GM18951 (cell line): ENCODE data around the gene TMEM175.
"Not testable (repeated sequence)": the region's sequence is repeated elsewhere in the genome, so short reads cannot be mapped to it uniquely, and the experiment has no call there.

Source experiments
- POLR2A ChIP-seq: IDR thresholded peaks from 4 replicates; pipeline ENCODE4 v1.6.1; 2011; ENCODE audit warnings: mild to moderate bottlenecking; ENCODE audit not compliant: insufficient read length, insufficient read depth; ENCODE audit errors: extremely low read depth
- in situ Hi-C: fragments of 300-500 bp; cut with MboI; formaldehyde crosslinking; loops from one replicate; pipeline ENCODE4 v1.12.0; 2022; ENCODE audit warnings: low sequenced_read_pairs, mixed read lengths, inconsistent platforms; ENCODE audit not compliant: unreplicated experiment

TMEM175 gene

DNA sequence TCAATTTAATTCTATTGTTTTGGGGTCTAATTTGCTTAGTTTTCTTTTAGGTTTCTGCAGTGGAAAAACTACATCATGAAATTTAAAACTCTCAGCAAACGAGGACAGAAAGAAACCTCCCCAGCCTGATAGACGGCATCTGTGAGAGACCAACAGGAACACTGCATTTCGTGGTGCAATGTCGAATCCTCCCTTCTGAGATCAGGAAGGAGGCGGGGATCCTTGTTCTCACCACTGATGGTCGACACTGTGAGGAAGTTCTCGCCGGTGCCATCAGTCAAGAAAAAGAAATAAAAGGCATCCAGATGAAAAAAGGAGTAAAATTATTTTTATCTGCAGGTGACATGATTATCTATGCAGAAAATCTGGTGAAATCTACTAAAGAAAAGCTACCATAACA is 16.7 kb upstream of the TMEM175 start:
- no peak for TF ChIP-seq POLR2A
- in situ Hi-C loops: no loop called here

DNA sequence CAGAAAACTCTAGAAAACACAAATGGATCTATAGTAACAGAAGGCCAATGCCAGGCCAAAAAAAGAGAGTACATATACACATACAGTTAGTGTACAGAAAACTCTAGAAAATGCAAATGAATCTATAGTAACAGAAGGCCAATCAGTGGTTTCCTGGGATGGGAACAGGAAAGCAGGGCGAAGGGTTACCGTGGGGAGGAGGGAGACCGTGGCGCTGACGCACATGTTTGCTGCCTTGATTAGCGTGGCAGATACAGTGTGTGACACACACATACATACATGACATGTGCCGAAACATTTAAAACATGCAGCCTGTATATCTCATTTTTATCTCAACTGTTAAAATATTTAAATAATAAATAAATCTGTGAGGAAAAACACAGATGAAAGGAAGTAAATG is 14.8 kb upstream of the TMEM175 start:
- TF ChIP-seq POLR2A: no peak
- in situ Hi-C loops: no loop called here

DNA sequence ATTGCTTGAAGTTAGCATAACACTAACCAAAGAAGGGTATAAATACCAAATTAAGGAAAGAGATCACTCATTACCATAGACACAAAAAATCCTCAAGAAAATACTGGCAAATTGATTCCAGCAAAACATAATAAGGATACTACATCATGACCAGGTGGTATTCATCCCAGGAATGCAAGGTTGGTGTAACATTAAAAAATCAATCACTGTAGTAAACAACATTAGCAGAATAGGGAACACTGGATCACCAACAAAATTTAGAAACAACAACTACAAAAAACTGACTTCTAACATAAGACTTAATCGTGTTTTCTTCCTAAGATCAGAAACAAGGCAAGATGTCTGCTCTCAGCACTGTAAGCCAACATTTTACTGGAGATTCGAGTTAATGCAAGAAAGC is 14.3 kb upstream of the TMEM175 start:
- in situ Hi-C loops: no loop called here
- TF ChIP-seq POLR2A: no peak

DNA sequence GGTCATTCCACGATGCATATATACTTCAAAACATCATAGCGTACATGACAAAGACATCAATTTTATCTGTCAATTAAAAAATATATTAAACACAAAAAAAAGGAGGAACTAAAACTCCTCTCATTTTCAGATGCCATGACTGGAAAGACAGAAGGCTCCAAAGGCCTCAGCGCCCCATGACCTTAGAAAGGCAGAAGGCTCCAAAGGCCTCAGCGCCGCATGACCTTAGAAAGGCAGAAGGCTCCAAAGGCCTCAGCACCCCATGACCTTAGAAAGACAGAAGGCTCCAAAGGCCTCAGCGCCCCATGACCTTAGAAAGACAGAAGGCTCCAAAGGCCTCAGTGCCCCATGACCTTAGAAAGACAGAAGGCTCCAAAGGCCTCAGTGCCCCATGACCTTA is 13.7 kb upstream of the TMEM175 start:
- in situ Hi-C loops: not testable (repeated sequence)

DNA sequence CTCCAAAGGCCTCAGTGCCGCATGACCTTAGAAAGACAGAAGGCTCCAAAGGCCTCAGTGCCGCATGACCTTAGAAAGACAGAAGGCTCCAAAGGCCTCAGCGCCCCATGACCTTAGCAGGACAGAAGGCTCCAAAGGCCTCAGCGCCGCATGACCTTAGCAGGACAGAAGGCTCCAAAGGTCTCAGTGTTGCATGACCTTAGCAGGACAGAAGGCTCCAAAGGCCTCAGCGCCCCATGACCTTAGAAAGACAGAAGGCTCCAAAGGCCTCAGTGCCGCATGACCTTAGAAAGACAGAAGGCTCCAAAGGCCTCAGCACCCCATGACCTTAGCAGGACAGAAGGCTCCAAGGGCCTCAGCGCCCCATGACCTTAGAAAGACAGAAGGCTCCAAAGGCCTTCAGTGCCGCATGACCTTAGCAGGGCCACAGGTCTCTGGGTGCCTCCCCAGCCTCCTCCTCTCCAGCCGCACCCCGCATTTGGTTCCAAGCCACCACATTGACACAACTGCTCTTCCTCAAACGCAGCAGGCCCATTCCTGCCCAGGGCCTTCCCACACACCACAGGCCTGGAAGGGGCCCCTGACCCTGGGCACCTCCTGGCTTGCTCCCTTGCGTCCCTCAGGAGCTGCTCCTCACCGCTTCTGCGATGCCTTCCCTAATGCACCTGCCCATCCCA is 13.1 kb upstream of the TMEM175 start:
- in situ Hi-C loops: not testable (repeated sequence)

DNA sequence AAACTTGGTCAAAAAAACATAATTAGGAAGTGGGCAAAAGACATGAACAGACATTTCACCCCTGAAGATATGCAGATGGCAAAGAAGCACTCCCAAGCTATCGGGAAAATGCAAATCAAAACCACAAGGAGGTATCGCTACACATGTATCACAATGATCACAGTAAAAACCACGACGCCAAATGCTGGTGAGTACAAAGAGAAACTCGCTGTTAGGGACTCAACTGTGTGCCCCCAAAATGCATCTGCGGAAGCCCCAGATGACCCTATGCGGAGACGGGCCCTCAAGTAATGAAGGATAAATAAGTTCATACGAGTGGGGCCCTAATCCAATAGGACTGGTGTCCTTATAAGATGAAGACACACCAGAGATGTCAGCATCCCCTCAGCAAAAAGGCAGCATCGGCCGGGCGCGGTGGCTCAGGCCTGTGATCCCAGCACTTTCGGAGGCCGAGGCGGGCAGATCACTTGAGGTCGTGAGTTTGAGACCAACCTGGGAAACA is 10.4 kb upstream of the TMEM175 start:
- in situ Hi-C loops: no loop called here
- TF ChIP-seq POLR2A: peak; percentile 18

DNA sequence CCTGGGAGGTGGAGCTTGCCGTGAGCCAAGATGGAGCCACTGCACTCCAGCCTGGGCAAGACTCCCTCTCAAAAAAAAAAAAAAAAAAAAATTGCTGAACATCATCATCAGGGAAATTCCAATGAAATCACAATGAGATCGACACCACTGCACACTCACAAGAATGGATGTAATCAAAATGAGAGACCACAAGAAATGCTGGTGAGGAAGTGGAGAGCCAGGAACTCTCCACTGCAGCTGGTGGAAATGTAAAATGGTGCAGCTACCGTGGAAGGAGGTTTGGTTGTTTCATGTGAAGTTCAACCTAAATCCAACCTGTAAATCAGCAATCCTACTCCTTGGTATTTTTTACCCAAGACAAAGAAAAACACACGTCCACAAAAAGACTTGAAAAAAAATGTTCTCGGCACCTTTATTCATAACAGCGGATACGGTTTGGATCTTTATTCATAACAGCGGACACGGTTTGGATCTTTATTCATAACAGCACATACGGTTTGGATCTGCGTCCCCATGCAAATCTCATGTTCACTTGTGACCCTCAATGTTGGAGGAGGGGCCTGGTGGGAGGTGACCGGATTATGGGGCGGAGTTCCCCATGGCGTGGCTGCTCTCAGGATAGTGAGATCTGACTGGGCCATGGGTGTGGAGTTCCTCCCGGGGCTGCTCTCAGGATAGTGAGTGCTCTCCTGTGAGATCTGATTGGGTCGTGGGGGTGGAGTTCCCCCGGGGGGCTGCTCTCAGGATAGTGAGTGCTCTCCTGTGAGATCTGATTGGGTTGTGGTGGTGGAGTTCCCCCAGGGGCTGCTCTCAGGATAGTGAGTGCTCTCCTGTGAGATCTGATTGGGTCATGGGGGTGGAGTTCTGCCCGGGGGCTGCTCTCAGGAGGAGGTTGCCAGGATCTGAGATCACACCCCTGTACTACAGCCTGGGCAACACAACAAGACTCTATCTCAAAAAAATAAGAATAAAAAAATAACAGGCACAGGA is 7.9 kb upstream of the TMEM175 start:
- in situ Hi-C loops: no loop called here
- TF ChIP-seq POLR2A: no peak

DNA sequence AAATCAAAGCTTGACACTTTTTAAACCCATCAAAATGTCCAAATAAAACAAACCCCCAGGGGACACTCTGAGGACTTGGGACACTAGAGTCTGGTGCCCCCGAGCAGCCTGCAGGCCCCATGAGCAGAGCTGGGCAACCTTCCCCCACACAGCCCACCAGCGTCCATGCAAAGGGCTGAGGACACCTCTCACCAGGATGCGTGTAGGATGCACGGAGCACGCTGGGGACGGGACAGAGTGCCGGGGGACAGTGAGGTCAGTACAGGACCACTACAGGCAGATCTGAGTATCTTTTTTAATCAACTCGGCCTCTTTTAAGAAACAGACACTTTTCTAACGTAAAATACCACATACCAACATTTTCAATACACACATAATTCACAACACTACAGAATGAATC is 7.1 kb upstream of the TMEM175 start:
- no peak for TF ChIP-seq POLR2A
- in situ Hi-C loops: no loop called here

DNA sequence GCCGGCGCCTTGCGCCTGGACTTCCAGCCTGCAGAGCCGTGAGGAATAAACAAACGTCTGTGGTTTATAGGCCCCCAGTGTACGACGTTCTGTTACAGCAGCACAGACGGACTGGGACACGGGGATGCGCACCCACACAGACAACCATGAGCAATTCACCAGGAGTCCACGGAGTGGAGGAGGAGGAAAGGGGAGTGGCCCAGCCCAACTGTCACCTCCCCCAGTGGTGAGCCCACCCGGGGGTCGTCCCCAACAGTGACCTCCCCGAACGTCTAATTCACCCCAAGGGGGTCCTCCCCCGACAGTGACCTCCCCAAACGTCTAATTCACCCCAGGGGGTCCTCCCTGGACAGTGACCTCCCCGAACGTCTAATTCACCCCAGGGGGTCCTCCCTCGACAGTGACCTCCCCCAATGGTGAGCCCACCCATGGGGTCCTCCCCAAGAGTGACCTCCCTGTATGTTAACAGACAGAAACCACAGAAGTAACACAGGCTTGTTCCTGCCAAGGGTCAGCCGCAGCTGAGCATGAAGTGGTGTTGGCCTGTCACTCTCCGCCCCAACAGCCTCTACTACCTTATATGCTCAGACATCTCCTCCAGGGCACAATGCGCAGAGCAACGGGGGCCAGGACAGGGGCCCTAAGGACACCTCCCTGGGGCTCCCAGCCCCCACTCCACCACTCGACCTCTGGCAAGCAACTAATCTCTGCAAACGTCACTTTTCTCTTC is 6.3 kb upstream of the TMEM175 start:
- TF ChIP-seq POLR2A: no peak
- in situ Hi-C loops: no loop called here

DNA sequence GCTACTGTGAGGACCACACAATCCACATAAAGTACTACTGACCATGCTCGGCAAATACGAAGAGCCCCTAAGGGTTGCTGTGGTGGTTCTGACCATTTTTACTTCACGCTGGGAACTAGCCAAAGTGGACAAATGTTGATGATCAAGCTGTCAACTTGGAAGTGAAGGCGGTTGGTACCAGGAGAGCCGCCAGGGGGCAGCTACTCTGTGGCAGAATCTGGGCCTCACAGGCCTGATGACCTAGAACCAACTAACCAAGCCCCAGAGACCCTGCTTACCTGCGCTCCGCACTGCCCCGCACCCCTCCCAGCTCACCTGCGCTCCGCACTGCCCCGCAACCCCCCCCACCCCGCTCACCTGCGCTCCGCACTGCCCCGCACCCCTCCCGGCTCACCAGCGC is 5.7 kb upstream of the TMEM175 start:
- TF ChIP-seq POLR2A: no peak
- in situ Hi-C loops: no loop called here

DNA sequence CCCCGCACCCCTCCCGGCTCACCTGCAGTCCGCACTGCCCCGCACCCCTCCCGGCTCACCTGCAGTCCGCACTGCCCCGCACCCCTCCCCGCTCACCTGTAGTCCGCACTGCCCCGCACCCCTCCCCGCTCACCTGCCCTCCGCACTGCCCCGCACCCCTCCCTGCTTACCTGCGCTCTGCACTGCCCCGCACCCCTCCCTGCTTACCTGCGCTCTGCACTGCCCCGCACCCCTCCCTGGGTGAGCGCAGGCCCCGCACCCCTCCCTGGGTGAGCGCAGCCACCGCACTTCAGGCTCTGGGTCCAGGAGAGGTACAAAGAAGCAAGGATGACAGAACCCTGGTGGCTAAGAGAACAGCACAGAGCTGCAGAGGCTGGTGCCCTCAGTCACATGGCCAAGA is 4.7 kb upstream of the TMEM175 start:
- in situ Hi-C loops: not testable (repeated sequence)

DNA sequence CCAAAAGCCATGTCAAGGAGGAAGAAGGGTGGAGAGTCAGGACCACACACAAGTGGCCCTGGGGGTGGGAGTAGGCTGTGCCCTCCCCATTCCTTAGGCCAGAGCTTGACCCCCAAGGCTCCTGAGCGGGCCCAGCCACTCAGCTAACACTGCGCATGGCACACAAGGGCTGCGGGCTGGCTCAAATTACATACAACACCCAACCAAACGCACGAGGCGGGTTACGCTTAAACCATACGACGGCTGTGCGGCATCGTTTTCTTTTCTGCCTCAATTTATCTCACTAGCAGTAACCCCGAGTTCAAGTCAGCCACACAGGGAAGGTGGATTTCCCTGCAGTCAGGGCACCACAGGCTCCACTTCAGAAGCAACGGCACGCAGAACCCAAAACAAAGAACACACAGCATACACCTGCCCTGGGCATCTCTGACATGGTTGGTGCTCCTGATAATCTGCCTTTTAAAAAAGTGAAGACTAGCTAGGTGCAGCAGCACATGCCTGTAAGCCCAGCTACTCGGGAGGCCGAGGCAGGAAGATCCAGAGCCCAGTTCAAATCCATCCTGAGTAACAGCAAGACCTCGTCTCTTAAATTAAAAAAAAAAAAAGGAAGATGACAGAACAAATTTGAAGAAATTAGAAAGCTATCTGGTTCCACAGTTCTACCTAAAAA is 3.0 kb upstream of the TMEM175 start:
- in situ Hi-C loops: no loop called here
- TF ChIP-seq POLR2A: no peak

DNA sequence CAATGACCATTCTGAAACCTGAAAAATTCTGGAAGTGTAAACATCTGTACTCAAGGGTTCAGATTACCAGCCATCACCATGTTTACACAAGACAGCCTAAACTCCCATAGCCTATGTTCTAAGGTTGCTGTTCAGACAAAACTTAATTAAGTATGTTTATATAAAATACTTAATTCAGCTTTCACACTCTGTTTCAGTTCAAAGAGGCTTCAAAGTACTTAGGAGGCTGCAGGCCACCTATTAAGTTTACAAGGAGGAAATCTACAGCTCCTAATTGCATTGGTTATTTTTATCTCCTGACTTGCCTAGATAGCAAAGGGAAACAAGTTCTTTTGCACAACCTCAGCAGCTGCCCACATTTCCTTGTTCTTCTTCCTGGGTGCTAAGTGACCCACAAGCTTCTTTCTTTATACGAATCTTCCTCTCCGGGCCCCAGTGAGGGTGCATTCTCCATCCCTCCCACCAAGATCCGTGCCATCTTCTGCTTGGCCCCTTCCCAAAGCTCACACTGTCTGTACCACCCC is 2.2 kb upstream of the TMEM175 start:
- in situ Hi-C loops: no loop called here
- TF ChIP-seq POLR2A: no peak
